Raji (cell line): ENCODE measurements around the gene MEGF6.

Experiments used
- POLR2A ChIP-seq: IDR thresholded peaks from 2 replicates; pipeline ENCODE4 v1.6.1; 2011; ENCODE audit warnings: low read depth, low read length, control low read depth; ENCODE audit not compliant: insufficient read depth

Gene MEGF6

GRCh38 chr1:3461934-3462275 is 149.4 kb downstream of the MEGF6 start:
- TF ChIP-seq POLR2A: no peak

GRCh38 chr1:3461238-3461933 is 149.9 kb downstream of the MEGF6 start:
- TF ChIP-seq POLR2A: no peak

GRCh38 chr1:3460672-3461131 is 150.6 kb downstream of the MEGF6 start:
- no peak for TF ChIP-seq POLR2A

GRCh38 chr1:3459940-3460671 is 151.2 kb downstream of the MEGF6 start:
- no peak for TF ChIP-seq POLR2A

GRCh38 chr1:3459051-3459908 is 152.0 kb downstream of the MEGF6 start:
- TF ChIP-seq POLR2A: no peak

GRCh38 chr1:3457910-3458883 is 153.1 kb downstream of the MEGF6 start:
- no peak for TF ChIP-seq POLR2A

- no peak for TF ChIP-seq POLR2A
Measured at GRCh38 chr1:3456964-3457909, 154.1 kb downstream of the MEGF6 start.

- no peak for TF ChIP-seq POLR2A
Measured at GRCh38 chr1:3456449-3456963, 154.8 kb downstream of the MEGF6 start.

- no peak for TF ChIP-seq POLR2A
Measured at GRCh38 chr1:3455670-3456448, 155.4 kb downstream of the MEGF6 start.

GRCh38 chr1:3454811-3455618 is 156.3 kb downstream of the MEGF6 start:
- TF ChIP-seq POLR2A: no peak

- TF ChIP-seq POLR2A: no peak
Measured at GRCh38 chr1:3453891-3454810, 157.2 kb downstream of the MEGF6 start, which contains the start of gene ARHGEF16. Gene ARHGEF16, plus strand, starts transcription at chr1:3454665. Its CDS starts 8,420 bp downstream, at chr1:3463085.
